Common myeloid progenitor, CD34-positive (primary cell): ENCODE measurements around the gene MAGED2.
A peak's percentile ranks its signal among the peaks of the same experiment; 100 is the strongest.

Experiments
- CTCF ChIA-PET: fragments of 350-600 bp; sonication (Branson Sonifier 250); formaldehyde crosslinking; loops from one replicate; lab custom pipeline; 2021; ENCODE audit warnings: antibody characterized with exemption; lab: Charles Lee
- POLR2A ChIA-PET: fragments of 350-600 bp; sonication (Branson Sonifier 250); formaldehyde crosslinking; loops from one replicate; lab custom pipeline; 2021; ENCODE audit warnings: antibody characterized with exemption; lab: Charles Lee
- DNase-seq, 3 donors: peaks; one replicate each; pipeline versions ENCODE4 v3.0.0 to v3.0.0-alpha.2; 2013
- H3K27ac ChIP-seq, 2 experiments: 1 replicate in 1 of 2; 2 replicates in 1 of 2; pipeline ENCODE4 v1.7.0; 2013; ENCODE audit warnings: inconsistent platforms in 2 of 2, low read length in 2 of 2, mild to moderate bottlenecking in 2 of 2, low read depth in 1 of 2, moderate library complexity in 1 of 2; ENCODE audit not compliant: severe bottlenecking in 2 of 2, insufficient read depth in 1 of 2, poor library complexity in 1 of 2
- H3K27me3 ChIP-seq, 5 experiments: replicated peaks in 2 of 5; 1 replicate in 3 of 5; 2 replicates in 2 of 5; pipeline versions ENCODE4 v1.6.1 to v1.7.0; 2013; ENCODE audit warnings: low read length in 4 of 5, mild to moderate bottlenecking in 2 of 5, moderate library complexity in 2 of 5, inconsistent platforms in 1 of 5; ENCODE audit not compliant: insufficient read depth in 5 of 5, control insufficient read depth in 4 of 5
- H3K36me3 ChIP-seq, 4 experiments: 1 replicate in 2 of 4; 2 replicates in 2 of 4; pipeline versions ENCODE4 v1.6.1 to v1.7.0; 2013; ENCODE audit warnings: low read length in 3 of 4, control low read depth in 1 of 4, mild to moderate bottlenecking in 1 of 4; ENCODE audit not compliant: control insufficient read depth in 4 of 4, insufficient read depth in 4 of 4
- H3K4me1 ChIP-seq, 4 experiments: 1 replicate in 3 of 4; 2 replicates in 1 of 4; pipeline versions ENCODE4 v1.6.1 to v1.7.1; 2013; ENCODE audit warnings: low read length in 3 of 4, mild to moderate bottlenecking in 3 of 4, control low read depth in 1 of 4, inconsistent platforms in 1 of 4, moderate library complexity in 1 of 4; ENCODE audit not compliant: control insufficient read depth in 4 of 4, insufficient read depth in 4 of 4; ENCODE audit errors: control extremely low read depth in 1 of 4
- H3K4me3 ChIP-seq, 7 experiments: 1 replicate in 4 of 7; 2 replicates in 3 of 7; pipeline versions ENCODE4 v1.5.1 to v1.7.0; 2013; ENCODE audit warnings: mild to moderate bottlenecking in 7 of 7, low read length in 6 of 7, moderate library complexity in 6 of 7, inconsistent platforms in 2 of 7, low read depth in 2 of 7, control low read depth in 1 of 7; ENCODE audit not compliant: insufficient read depth in 4 of 7, control insufficient read depth in 1 of 7; ENCODE audit errors: extremely low read depth in 1 of 7
- H3K9me3 ChIP-seq, 5 experiments: 1 replicate in 4 of 5; 2 replicates in 1 of 5; pipeline versions ENCODE4 v1.6.1 to v1.7.1; 2013; ENCODE audit warnings: low read length in 4 of 5, mild to moderate bottlenecking in 2 of 5, inconsistent platforms in 1 of 5, low read depth in 1 of 5, moderate library complexity in 1 of 5; ENCODE audit not compliant: control insufficient read depth in 4 of 5, insufficient read depth in 2 of 5; ENCODE audit errors: control extremely low read depth in 1 of 5
- WGBS: methylation state at CpG from one replicate; pipeline ENCODE4 v1.1.5; 2013; ENCODE audit not compliant: insufficient coverage; 5-methylcytosine and 5-hydroxymethylcytosine counted together

MAGED2 gene

DNA sequence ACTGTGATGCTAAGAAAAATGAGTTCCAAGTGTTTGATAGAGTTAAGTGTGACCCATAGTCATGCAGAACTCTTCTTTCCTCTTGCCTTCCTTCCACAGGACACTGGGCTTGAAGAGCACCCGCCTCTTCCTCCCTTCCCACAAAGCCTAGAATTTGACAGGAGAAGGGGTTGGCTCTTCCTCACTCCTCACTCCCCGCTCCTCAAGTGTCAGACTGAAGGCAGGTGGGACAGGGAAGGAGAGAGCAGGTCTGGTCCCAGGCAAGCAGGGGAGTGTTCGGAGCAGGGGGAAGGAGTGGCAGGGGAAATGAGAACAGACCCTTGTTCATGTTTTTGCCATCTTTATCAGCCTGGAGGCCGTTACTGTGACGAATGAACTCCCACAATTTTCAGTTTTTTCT lies 10.7 kb downstream of the MAGED2 start:
- WGBS, result no CpG with 5 or more reads among the region's 5 CpGs
- no peak overlapping the region for H3K27ac ChIP-seq
- H3K4me1 ChIP-seq, result peaks cover 0 to 3% (median 2%) of the 10 kb centered on the region in 4 experiments
- POLR2A ChIA-PET, result no interaction called here
- H3K9me3 ChIP-seq, result no peaks in the 10 kb centered on the region
- no peak for DNase-seq
- H3K4me3 ChIP-seq, result no peak overlapping the region
- CTCF ChIA-PET, result no interaction called here
- H3K36me3 ChIP-seq, result peaks cover 3 to 29% (median 6%) of the 10 kb centered on the region in 4 experiments
- H3K27me3 ChIP-seq, result no peaks in the 10 kb centered on the region

DNA sequence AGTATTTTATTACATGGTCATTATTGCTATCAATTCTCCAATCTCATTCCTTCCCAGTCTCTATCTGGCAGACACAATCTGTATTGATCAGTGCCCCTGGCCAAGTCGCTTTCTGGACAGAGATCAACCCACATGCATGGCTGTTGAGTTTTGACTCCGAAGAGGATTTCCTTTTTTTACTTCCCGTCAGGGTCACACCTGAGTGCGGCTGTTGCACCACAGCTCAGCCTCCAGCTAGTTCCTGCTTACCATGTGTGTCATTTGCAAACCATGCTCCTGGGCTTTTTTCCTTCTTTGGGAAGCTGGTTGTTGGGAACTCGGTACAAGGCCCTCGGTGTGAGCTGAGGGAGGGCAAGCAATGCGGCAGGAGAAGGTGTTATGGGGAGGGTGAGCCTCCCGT lies 11.7 kb downstream of the MAGED2 start:
- CTCF ChIA-PET, result no interaction called here
- no peak overlapping the region for H3K27ac ChIP-seq
- peaks cover 0 to 3% (median 2%) of the 10 kb centered on the region in 4 experiments for H3K4me1 ChIP-seq
- POLR2A ChIA-PET, result no interaction called here
- no peaks in the 10 kb centered on the region for H3K27me3 ChIP-seq
- H3K36me3 ChIP-seq, result peaks cover 0 to 19% (median 4%) of the 10 kb centered on the region in 4 experiments
- peak in 1 of 3 donors; percentile 7 for DNase-seq
- H3K9me3 ChIP-seq, result no peaks in the 10 kb centered on the region
- WGBS, result 63% methylated on average over 5 of the region's 8 CpGs
- no peak overlapping the region for H3K4me3 ChIP-seq

- Histone ChIP-seq H3K4me3 (no peak overlapping the region), H3K27me3 (no peaks in the 10 kb centered on the region), H3K36me3 (peaks cover 0 to 4% (median 0%) of the 10 kb centered on the region in 4 experiments), H3K4me1 (peaks cover 0 to 3% (median 2%) of the 10 kb centered on the region in 4 experiments), H3K9me3 (no peaks in the 10 kb centered on the region), H3K27ac (no peak overlapping the region)
- no peak for DNase-seq
- ChIA-PET POLR2A (no interaction called here), CTCF (no interaction called here)
- WGBS, result 92% methylated on average over 4 of the region's 7 CpGs
These were observed 13.2 kb downstream of the MAGED2 start for GRCh38 chrX:54820737-54821136.

- no peak overlapping the region for H3K4me3 ChIP-seq
- H3K9me3 ChIP-seq, result no peaks in the 10 kb centered on the region
- ChIA-PET CTCF (no interaction called here), POLR2A (no interaction called here)
- peaks cover 0 to 3% (median 2%) of the 10 kb centered on the region in 4 experiments for H3K4me1 ChIP-seq
- no peak for DNase-seq
- H3K27ac ChIP-seq, result no peak overlapping the region
- 77% methylated on average over 2 of the region's 2 CpGs for WGBS
- H3K36me3 ChIP-seq, result no peaks in the 10 kb centered on the region
- H3K27me3 ChIP-seq, result no peaks in the 10 kb centered on the region
These were observed 13.8 kb downstream of the MAGED2 start for GRCh38 chrX:54821310-54821709.

GRCh38 chrX:54824195-54824594 lies 16.6 kb downstream of the MAGED2 start:
- WGBS, result 83% methylated on average over 1 of the region's 5 CpGs
- no peak for DNase-seq
- ChIA-PET POLR2A (no interaction called here), CTCF (no interaction called here)
- H3K27ac ChIP-seq, result no peak overlapping the region
- H3K27me3 ChIP-seq, result no peaks in the 10 kb centered on the region
- no peaks in the 10 kb centered on the region for H3K36me3 ChIP-seq
- H3K4me1 ChIP-seq, result peaks cover 0 to 3% (median 2%) of the 10 kb centered on the region in 4 experiments
- H3K9me3 ChIP-seq, result no peaks in the 10 kb centered on the region
- no peak overlapping the region for H3K4me3 ChIP-seq

DNA sequence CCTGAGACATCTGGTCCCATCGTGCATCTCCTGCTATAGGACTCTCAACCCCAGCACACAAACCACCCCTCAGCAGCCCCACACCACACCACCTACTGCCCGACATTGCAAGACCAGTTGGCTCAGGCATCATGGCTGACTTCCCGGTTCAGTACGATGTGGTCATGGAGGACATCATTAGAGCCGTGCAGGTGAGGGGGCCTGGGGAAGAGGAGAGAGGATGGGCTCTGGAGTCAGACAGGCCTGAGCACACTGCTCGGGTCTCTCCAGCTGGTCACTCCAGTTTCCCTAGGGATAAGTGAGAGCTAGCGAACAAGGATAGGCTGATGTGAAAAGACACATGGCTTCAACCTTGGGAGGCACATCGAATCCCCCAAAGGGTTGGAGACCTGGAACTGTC lies 17.2 kb downstream of the MAGED2 start:
- no peaks in the 10 kb centered on the region for H3K27me3 ChIP-seq
- POLR2A ChIA-PET, result no interaction called here
- DNase-seq, result no peak
- no peaks in the 10 kb centered on the region for H3K36me3 ChIP-seq
- no peak overlapping the region for H3K4me3 ChIP-seq
- H3K27ac ChIP-seq, result no peak overlapping the region
- no peaks in the 10 kb centered on the region for H3K4me1 ChIP-seq
- H3K9me3 ChIP-seq, result no peaks in the 10 kb centered on the region
- CTCF ChIA-PET, result no interaction called here
- 81% methylated on average over 7 of the region's 8 CpGs for WGBS

DNA sequence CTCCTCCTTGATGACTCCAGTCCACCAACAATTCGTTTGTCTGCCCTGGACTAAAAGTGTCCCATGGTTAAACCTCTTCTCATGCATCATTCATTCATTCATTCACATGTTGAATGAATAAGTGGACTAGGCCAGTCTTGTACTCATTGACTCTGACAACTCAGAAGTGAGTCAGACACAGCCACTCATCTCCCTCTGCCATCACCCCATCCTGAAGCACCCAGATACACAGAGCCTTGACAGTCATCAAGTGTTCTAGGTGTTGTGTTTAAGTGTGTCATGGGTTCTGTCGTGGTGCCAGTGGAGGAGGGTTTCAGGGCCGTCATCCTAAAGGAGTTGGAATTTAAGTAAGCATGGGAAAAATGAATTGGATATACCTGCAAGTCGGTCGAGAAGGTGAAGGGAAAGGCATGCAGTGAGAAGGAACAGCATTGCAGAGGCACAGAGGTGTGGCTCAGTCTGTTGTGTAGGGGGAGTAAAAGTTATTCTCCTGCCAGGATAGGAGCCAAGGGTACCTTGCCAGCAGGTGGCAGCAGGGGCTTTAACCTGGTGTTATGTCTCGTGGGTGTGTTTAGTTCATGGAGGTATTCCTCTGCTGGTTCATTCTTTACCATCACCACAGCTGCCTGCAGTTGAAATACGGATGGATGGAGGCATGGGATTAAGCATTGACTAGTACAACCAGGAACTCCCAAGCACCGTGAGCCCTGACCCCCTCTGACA lies 18.3 kb downstream of the MAGED2 start:
- no peaks in the 10 kb centered on the region for H3K27me3 ChIP-seq
- no peaks in the 10 kb centered on the region for H3K4me1 ChIP-seq
- no peaks in the 10 kb centered on the region for H3K9me3 ChIP-seq
- POLR2A ChIA-PET, result no interaction called here
- H3K36me3 ChIP-seq, result no peaks in the 10 kb centered on the region
- H3K4me3 ChIP-seq, result no peak overlapping the region
- 73% methylated on average over 4 of the region's 8 CpGs for WGBS
- CTCF ChIA-PET, result no interaction called here
- no peak for DNase-seq
- no peak overlapping the region for H3K27ac ChIP-seq
